SK-N-SH (cell line): ENCODE results near the gene MST1.

Experiments
- CTCF ChIP-seq: fragments of 200-600 bp; sonication (generic); IDR thresholded peaks from 2 replicates; pipeline ENCODE4 v1.6.1; 2017; ENCODE audit warnings: antibody characterized with exemption, mild to moderate bottlenecking, moderate library complexity
- EZH2phosphoT487 ChIP-seq: fragments of 200-600 bp; sonication (generic); IDR thresholded peaks from 2 replicates; pipeline ENCODE4 v1.6.1; 2017; ENCODE audit warnings: low read depth, mixed run types, mild to moderate bottlenecking, antibody characterized with exemption, moderate library complexity, borderline replicate concordance
- JUND ChIP-seq: IDR thresholded peaks from 2 replicates; pipeline ENCODE4 v1.4.0; 2012
- MAX ChIP-seq: IDR thresholded peaks from 2 replicates; pipeline ENCODE4 v1.4.0; 2012; ENCODE audit warnings: low read depth
- MXI1 ChIP-seq: IDR thresholded peaks from 2 replicates; pipeline ENCODE4 v1.6.1; 2012; ENCODE audit warnings: mild to moderate bottlenecking, low read depth, low read length, improper control_type of control experiment
- POLR2AphosphoS5 ChIP-seq: IDR thresholded peaks from 2 replicates; pipeline ENCODE4 v1.6.1; 2012; ENCODE audit warnings: low read depth, low read length
- RAD21 ChIP-seq: IDR thresholded peaks from 2 replicates; pipeline ENCODE4 v1.6.1; 2012; ENCODE audit warnings: mild to moderate bottlenecking, low read length
- RFX5 ChIP-seq: IDR thresholded peaks from 2 replicates; pipeline ENCODE4 v1.6.1; 2012; ENCODE audit warnings: mild to moderate bottlenecking, improper control_type of control experiment, low read length
- SIN3A ChIP-seq: IDR thresholded peaks from 2 replicates; pipeline ENCODE4 v1.6.1; 2012; ENCODE audit warnings: low read depth, mild to moderate bottlenecking, low read length, moderate library complexity, borderline replicate concordance
- USF1 ChIP-seq: IDR thresholded peaks from 2 replicates; pipeline ENCODE4 v1.4.0; 2012; ENCODE audit warnings: low read depth, borderline replicate concordance
- USF2 ChIP-seq: fragments of 150-350 bp; IDR thresholded peaks from 2 replicates; pipeline ENCODE4 v1.6.1; 2017; ENCODE audit warnings: antibody characterized with exemption, low read length, low read depth, borderline replicate concordance
- YY1 ChIP-seq: IDR thresholded peaks from 2 replicates; pipeline ENCODE4 v1.4.0; 2012; ENCODE audit warnings: low read depth, mild to moderate bottlenecking

- TF ChIP-seq CTCF, result no peak
- TF ChIP-seq JUND, result no peak
- no peak for TF ChIP-seq RFX5
- no peak for TF ChIP-seq YY1
- TF ChIP-seq POLR2AphosphoS5, result no peak
- no peak for TF ChIP-seq RAD21
- TF ChIP-seq USF1, result no peak
- no peak for TF ChIP-seq EZH2phosphoT487
- no peak for TF ChIP-seq MXI1
- TF ChIP-seq SIN3A, result no peak
- no peak for TF ChIP-seq MAX
- TF ChIP-seq USF2, result no peak
Observed at GRCh38 chr3:49670940-49671290, 18.4 kb downstream of the MST1 start.
